UCSD-AML1 (cell line): Measurements from ENCODE around the gene MC3R.
"Not testable (repeated sequence)": the region's sequence is repeated elsewhere in the genome, so short reads cannot be mapped to it uniquely, and the experiment has no call there.

Source experiments
- DNase-seq: peaks from one replicate; lab custom pipeline; 2025; ENCODE audit not compliant: unreplicated experiment; lab: John Stamatoyannopoulos, UW

MC3R gene

GRCh38 chr20:56247954-56248782, at the start of gene MC3R:
MC3R (plus strand) TSS chr20:56248732; CDS start chr20:56248844, 112 bp downstream.
- DNase-seq, result peak; percentile 25

GRCh38 chr20:56200456-56200855, 48.1 kb upstream of the MC3R start:
- DNase-seq, result no peak

GRCh38 chr20:56202493-56203077, 45.9 kb upstream of the MC3R start:
- DNase-seq, result no peak

- no peak for DNase-seq
Measured at GRCh38 chr20:56204206-56204605, 44.3 kb upstream of the MC3R start.

GRCh38 chr20:56205346-56205745, 43.2 kb upstream of the MC3R start:
- DNase-seq, result no peak

- no peak for DNase-seq
Measured at GRCh38 chr20:56207656-56208055, 40.9 kb upstream of the MC3R start.

- DNase-seq, result no peak
Measured at GRCh38 chr20:56208121-56208520, 40.4 kb upstream of the MC3R start.

- DNase-seq, result no peak
Measured at GRCh38 chr20:56211051-56211450, 37.5 kb upstream of the MC3R start.

GRCh38 chr20:56212091-56212490, 36.4 kb upstream of the MC3R start:
- DNase-seq, result no peak

- no peak for DNase-seq
Measured at GRCh38 chr20:56213321-56213720, 35.2 kb upstream of the MC3R start.

GRCh38 chr20:56215115-56215514, 33.4 kb upstream of the MC3R start:
- no peak for DNase-seq

GRCh38 chr20:56217829-56218228, 30.7 kb upstream of the MC3R start:
- no peak for DNase-seq

- not testable (repeated sequence) for DNase-seq
Measured at GRCh38 chr20:56221186-56221585, 27.3 kb upstream of the MC3R start.

- DNase-seq, result no peak
Measured at GRCh38 chr20:56222201-56222600, 26.3 kb upstream of the MC3R start.

GRCh38 chr20:56222945-56223344, 25.6 kb upstream of the MC3R start:
- no peak for DNase-seq

- DNase-seq, result no peak
Measured at GRCh38 chr20:56223352-56223751, 25.2 kb upstream of the MC3R start.

GRCh38 chr20:56228021-56228420, 20.5 kb upstream of the MC3R start:
- DNase-seq, result no peak

GRCh38 chr20:56229812-56230211, 18.7 kb upstream of the MC3R start:
- DNase-seq, result no peak

GRCh38 chr20:56234110-56234509, 14.4 kb upstream of the MC3R start:
- no peak for DNase-seq

GRCh38 chr20:56237335-56237734, 11.2 kb upstream of the MC3R start:
- DNase-seq, result no peak

- DNase-seq, result no peak
Measured at GRCh38 chr20:56244259-56244658, 4.3 kb upstream of the MC3R start.

- no peak for DNase-seq
Measured at GRCh38 chr20:56245761-56246160, 2.8 kb upstream of the MC3R start.
